ENCODE results near the gene METTL25B. TPM values are rescaled to one million over a fixed set of nuclear protein-coding genes. Genes with fewer than 3 reads are reported as not detected.

The METTL25B gene
- total and polyA plus RNA-seq, 2 experiments from 2014 or later: 18.3 to 21.1 TPM

DNA sequence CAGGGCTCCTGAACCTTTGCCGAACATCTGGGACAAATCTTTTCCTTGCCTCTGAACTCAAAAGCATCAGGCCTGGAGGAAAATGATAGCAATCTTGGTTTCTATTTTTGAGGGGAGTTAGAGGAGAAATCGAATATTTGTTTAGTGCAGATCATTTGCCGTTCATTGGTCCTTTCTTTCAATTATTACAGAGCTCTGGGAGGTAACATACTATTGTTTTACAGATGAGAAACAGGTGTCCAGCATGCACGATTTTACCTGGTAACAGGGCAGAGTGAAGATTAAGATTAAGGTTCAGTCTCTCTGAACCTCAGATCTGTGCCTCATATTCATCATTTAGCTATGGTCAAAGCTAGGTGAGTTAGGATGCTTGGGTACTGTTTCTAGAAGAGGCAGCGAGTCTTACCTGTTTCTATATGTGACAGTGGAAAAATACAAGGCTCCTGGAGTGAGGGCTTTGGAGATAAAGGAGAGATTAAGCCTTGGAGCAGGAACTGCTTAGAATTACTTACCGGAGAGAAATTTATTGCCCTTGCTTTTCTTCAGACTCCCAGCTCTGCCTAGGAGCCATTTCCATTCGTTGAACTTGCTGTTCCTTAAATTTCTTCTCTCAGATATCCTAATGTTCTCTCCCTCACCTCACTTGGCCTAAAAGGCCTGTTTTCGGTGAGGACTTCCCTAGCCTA is 40.5 kb downstream of the METTL25B start:
- H3K27ac ChIP-seq (ENCODE audit: low read depth): no peak overlapping the region
- peaks cover 15% of the 10 kb centered on the region for H3F3A ChIP-seq (replicated peaks; ENCODE audit: low read depth)
- peaks cover 32% of the 10 kb centered on the region for H3K4me1 ChIP-seq (ENCODE audit: insufficient read depth)
- no peak for ATAC-seq
- H3K27ac Mint-ChIP-seq: no peak overlapping the region; the same call in 1 of the 2 replicates
- TF ChIP-seq CREB1 (CRISPR knock-in tag; IDR thresholded peaks at IDR 0.05; ENCODE audit: low read depth): no peak
- TF ChIP-seq, protein P1, sequence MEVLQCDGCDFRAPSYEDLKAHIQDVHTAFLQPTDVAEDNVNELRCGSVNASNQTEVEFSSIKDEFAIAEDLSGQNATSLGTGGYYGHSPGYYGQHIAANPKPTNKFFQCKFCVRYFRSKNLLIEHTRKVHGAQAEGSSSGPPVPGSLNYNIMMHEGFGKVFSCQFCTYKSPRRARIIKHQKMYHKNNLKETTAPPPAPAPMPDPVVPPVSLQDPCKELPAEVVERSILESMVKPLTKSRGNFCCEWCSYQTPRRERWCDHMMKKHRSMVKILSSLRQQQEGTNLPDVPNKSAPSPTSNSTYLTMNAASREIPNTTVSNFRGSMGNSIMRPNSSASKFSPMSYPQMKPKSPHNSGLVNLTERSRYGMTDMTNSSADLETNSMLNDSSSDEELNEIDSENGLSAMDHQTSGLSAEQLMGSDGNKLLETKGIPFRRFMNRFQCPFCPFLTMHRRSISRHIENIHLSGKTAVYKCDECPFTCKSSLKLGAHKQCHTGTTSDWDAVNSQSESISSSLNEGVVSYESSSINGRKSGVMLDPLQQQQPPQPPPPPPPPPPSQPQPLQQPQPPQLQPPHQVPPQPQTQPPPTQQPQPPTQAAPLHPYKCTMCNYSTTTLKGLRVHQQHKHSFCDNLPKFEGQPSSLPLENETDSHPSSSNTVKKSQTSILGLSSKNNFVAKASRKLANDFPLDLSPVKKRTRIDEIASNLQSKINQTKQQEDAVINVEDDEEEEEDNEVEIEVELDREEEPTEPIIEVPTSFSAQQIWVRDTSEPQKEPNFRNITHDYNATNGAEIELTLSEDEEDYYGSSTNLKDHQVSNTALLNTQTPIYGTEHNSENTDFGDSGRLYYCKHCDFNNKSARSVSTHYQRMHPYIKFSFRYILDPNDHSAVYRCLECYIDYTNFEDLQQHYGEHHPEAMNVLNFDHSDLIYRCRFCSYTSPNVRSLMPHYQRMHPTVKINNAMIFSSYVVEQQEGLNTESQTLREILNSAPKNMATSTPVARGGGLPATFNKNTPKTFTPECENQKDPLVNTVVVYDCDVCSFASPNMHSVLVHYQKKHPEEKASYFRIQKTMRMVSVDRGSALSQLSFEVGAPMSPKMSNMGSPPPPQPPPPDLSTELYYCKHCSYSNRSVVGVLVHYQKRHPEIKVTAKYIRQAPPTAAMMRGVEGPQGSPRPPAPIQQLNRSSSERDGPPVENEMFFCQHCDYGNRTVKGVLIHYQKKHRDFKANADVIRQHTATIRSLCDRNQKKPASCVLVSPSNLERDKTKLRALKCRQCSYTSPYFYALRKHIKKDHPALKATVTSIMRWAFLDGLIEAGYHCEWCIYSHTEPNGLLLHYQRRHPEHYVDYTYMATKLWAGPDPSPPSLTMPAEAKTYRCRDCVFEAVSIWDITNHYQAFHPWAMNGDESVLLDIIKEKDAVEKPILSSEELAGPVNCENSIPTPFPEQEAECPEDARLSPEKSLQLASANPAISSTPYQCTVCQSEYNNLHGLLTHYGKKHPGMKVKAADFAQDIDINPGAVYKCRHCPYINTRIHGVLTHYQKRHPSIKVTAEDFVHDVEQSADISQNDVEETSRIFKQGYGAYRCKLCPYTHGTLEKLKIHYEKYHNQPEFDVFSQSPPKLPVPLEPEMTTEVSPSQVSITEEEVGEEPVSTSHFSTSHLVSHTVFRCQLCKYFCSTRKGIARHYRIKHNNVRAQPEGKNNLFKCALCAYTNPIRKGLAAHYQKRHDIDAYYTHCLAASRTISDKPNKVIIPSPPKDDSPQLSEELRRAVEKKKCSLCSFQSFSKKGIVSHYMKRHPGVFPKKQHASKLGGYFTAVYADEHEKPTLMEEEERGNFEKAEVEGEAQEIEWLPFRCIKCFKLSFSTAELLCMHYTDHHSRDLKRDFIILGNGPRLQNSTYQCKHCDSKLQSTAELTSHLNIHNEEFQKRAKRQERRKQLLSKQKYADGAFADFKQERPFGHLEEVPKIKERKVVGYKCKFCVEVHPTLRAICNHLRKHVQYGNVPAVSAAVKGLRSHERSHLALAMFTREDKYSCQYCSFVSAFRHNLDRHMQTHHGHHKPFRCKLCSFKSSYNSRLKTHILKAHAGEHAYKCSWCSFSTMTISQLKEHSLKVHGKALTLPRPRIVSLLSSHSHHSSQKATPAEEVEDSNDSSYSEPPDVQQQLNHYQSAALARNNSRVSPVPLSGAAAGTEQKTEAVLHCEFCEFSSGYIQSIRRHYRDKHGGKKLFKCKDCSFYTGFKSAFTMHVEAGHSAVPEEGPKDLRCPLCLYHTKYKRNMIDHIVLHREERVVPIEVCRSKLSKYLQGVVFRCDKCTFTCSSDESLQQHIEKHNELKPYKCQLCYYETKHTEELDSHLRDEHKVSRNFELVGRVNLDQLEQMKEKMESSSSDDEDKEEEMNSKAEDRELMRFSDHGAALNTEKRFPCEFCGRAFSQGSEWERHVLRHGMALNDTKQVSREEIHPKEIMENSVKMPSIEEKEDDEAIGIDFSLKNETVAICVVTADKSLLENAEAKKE (CRISPR knock-in tag; IDR thresholded peaks at IDR 0.05): no peak
- no peak for TF ChIP-seq POLR2AphosphoS5 (IDR thresholded peaks at IDR 0.05; ENCODE audit: low read depth)
- TF ChIP-seq, protein P2, sequence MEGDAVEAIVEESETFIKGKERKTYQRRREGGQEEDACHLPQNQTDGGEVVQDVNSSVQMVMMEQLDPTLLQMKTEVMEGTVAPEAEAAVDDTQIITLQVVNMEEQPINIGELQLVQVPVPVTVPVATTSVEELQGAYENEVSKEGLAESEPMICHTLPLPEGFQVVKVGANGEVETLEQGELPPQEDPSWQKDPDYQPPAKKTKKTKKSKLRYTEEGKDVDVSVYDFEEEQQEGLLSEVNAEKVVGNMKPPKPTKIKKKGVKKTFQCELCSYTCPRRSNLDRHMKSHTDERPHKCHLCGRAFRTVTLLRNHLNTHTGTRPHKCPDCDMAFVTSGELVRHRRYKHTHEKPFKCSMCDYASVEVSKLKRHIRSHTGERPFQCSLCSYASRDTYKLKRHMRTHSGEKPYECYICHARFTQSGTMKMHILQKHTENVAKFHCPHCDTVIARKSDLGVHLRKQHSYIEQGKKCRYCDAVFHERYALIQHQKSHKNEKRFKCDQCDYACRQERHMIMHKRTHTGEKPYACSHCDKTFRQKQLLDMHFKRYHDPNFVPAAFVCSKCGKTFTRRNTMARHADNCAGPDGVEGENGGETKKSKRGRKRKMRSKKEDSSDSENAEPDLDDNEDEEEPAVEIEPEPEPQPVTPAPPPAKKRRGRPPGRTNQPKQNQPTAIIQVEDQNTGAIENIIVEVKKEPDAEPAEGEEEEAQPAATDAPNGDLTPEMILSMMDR (conservative IDR thresholded peaks at IDR 0.05; ENCODE audit: low read depth in 2 of 2): no peak
- no peak for TF ChIP-seq STAT1 (IDR thresholded peaks at IDR 0.05; ENCODE audit: unreplicated experiment)
- TF ChIP-seq, protein P3, sequence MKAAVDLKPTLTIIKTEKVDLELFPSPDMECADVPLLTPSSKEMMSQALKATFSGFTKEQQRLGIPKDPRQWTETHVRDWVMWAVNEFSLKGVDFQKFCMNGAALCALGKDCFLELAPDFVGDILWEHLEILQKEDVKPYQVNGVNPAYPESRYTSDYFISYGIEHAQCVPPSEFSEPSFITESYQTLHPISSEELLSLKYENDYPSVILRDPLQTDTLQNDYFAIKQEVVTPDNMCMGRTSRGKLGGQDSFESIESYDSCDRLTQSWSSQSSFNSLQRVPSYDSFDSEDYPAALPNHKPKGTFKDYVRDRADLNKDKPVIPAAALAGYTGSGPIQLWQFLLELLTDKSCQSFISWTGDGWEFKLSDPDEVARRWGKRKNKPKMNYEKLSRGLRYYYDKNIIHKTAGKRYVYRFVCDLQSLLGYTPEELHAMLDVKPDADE (IDR thresholded peaks at IDR 0.05): no peak
- TF ChIP-seq ZNF114 (CRISPR knock-in tag; IDR thresholded peaks at IDR 0.05): no peak
- TF ChIP-seq ZNF331 (CRISPR knock-in tag; IDR thresholded peaks at IDR 0.05; ENCODE audit: low read depth): no peak
- TF ChIP-seq JUNB (IDR thresholded peaks at IDR 0.05; ENCODE audit: unreplicated experiment): no peak
- no peak for TF ChIP-seq EZH2phosphoT487 (IDR thresholded peaks at IDR 0.05; ENCODE audit: unreplicated experiment)
- TF ChIP-seq, protein P4, sequence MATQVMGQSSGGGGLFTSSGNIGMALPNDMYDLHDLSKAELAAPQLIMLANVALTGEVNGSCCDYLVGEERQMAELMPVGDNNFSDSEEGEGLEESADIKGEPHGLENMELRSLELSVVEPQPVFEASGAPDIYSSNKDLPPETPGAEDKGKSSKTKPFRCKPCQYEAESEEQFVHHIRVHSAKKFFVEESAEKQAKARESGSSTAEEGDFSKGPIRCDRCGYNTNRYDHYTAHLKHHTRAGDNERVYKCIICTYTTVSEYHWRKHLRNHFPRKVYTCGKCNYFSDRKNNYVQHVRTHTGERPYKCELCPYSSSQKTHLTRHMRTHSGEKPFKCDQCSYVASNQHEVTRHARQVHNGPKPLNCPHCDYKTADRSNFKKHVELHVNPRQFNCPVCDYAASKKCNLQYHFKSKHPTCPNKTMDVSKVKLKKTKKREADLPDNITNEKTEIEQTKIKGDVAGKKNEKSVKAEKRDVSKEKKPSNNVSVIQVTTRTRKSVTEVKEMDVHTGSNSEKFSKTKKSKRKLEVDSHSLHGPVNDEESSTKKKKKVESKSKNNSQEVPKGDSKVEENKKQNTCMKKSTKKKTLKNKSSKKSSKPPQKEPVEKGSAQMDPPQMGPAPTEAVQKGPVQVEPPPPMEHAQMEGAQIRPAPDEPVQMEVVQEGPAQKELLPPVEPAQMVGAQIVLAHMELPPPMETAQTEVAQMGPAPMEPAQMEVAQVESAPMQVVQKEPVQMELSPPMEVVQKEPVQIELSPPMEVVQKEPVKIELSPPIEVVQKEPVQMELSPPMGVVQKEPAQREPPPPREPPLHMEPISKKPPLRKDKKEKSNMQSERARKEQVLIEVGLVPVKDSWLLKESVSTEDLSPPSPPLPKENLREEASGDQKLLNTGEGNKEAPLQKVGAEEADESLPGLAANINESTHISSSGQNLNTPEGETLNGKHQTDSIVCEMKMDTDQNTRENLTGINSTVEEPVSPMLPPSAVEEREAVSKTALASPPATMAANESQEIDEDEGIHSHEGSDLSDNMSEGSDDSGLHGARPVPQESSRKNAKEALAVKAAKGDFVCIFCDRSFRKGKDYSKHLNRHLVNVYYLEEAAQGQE (IDR thresholded peaks at IDR 0.05; ENCODE audit: unreplicated experiment): no peak
- TF ChIP-seq NANOG (IDR thresholded peaks at IDR 0.05; ENCODE audit: borderline replicate concordance): no peak
- TF ChIP-seq EZH2 (IDR thresholded peaks at IDR 0.05; ENCODE audit: low read depth, unreplicated experiment): no peak
- H2AFZ ChIP-seq: no peak overlapping the region
- DNase-seq (ENCODE audit: low spot score): no peak
- H4K20me1 ChIP-seq (replicated peaks; ENCODE audit: insufficient read depth): peaks cover 52% of the 10 kb centered on the region
- no peaks in the 10 kb centered on the region for H3K27me3 ChIP-seq (ENCODE audit: insufficient read depth)
- peaks cover 66% of the 10 kb centered on the region for H3K79me2 ChIP-seq (replicated peaks; ENCODE audit: insufficient read depth)
- H3K4me3 Mint-ChIP-seq: no peak overlapping the region
- peaks cover 7% of the 10 kb centered on the region for H3K36me3 ChIP-seq (ENCODE audit: insufficient read depth)
- peak overlapping the region; percentile 99 for H3K4me2 ChIP-seq
- peaks cover 11% of the 10 kb centered on the region for H3K27me3 Mint-ChIP-seq (ENCODE audit: insufficient read depth, low read depth, poor library complexity)
- no peaks in the 10 kb centered on the region for H3K9me2 ChIP-seq (ENCODE audit: insufficient read depth)
- H3K36me3 Mint-ChIP-seq (ENCODE audit: low read depth): peaks cover 40% of the 10 kb centered on the region
- H3K4me3 ChIP-seq: peak overlapping the region; percentile 71
- H3K4me1 Mint-ChIP-seq: peaks cover 37% of the 10 kb centered on the region
- H3K9me3 Mint-ChIP-seq: no peaks in the 10 kb centered on the region

Measured in GM23338 (cell line).